SU-DHL-6 (cell line): ENCODE measurements around the gene SLC35F4.

Experiments
- H2AFZ ChIP-seq: fragments of 200-600 bp; sonication (generic); 2 replicates; pipeline ENCODE4 v1.6.1; 2014; ENCODE audit warnings: low read depth, mild to moderate bottlenecking, moderate library complexity, mixed read lengths, antibody characterized with exemption, low read length; ENCODE audit not compliant: severe bottlenecking
- H3F3A ChIP-seq: fragments of 200-600 bp; shearing (Covaris generic); 2 replicates; pipeline ENCODE4 v1.6.0; 2016; ENCODE audit warnings: antibody characterized with exemption, mild to moderate bottlenecking; ENCODE audit not compliant: insufficient read depth
- H3K27ac ChIP-seq: fragments of 200-600 bp; sonication (generic); 2 replicates; pipeline ENCODE4 v1.5.1; 2016; ENCODE audit warnings: low read depth, mild to moderate bottlenecking, low read length, moderate library complexity, mixed read lengths
- H3K27me3 ChIP-seq: fragments of 200-600 bp; sonication (generic), shearing (Covaris generic); 2 replicates; pipeline ENCODE4 v1.6.0; 2014; ENCODE audit warnings: mild to moderate bottlenecking, low read length
- H3K36me3 ChIP-seq: fragments of 200-600 bp; sonication (generic); 2 replicates; pipeline ENCODE4 v1.6.1; 2014; ENCODE audit warnings: mild to moderate bottlenecking, low read length, mixed read lengths
- H3K4me2 ChIP-seq: fragments of 300-600, 200-600 bp; shearing (Covaris generic), sonication (generic); 2 replicates; pipeline ENCODE4 v1.6.0; 2014; ENCODE audit warnings: low read length, low read depth, mild to moderate bottlenecking; ENCODE audit not compliant: poor library complexity, severe bottlenecking
- H3K4me3 ChIP-seq: fragments of 200-600 bp; sonication (generic); 2 replicates; pipeline ENCODE4 v1.5.1; 2014; ENCODE audit warnings: antibody characterized with exemption, low read length, mild to moderate bottlenecking, mixed read lengths; ENCODE audit not compliant: insufficient read depth, poor library complexity, severe bottlenecking
- H3K79me2 ChIP-seq: fragments of 200-600 bp; sonication (generic); 2 replicates; pipeline ENCODE4 v1.6.1; 2014; ENCODE audit warnings: mild to moderate bottlenecking, low read length, moderate library complexity; ENCODE audit not compliant: insufficient read depth
- H3K9ac ChIP-seq: fragments of 200-600 bp; sonication (generic); 2 replicates; pipeline ENCODE4 v1.7.0; 2014; ENCODE audit warnings: mild to moderate bottlenecking, low read length
- H3K9me2 ChIP-seq: fragments of 200-600 bp; sonication (generic); replicated peaks from 2 replicates; pipeline ENCODE4 v1.6.1; 2014; ENCODE audit warnings: low read length; ENCODE audit not compliant: insufficient read depth
- H3K9me3 ChIP-seq: fragments of 200-600 bp; sonication (generic); 2 replicates; pipeline ENCODE4 v1.6.1; 2014; ENCODE audit warnings: low read length, mixed read lengths; ENCODE audit not compliant: insufficient read depth
- H4K20me1 ChIP-seq: fragments of 200-600 bp; sonication (generic); 2 replicates; pipeline ENCODE4 v1.6.1; 2014; ENCODE audit warnings: low read depth, mild to moderate bottlenecking, antibody characterized with exemption, low read length, moderate library complexity, mixed read lengths
- EZH2phosphoT487 ChIP-seq: fragments of 200-600 bp; sonication (generic), shearing (Covaris generic); conservative IDR thresholded peaks from 2 replicates; pipeline ENCODE4 v1.6.1; 2018; ENCODE audit warnings: mild to moderate bottlenecking, antibody characterized with exemption, low read length, moderate library complexity, mixed read lengths
- TF ChIP-seq, protein P1 (sequence below): fragments of 200-600 bp; sonication (generic); IDR thresholded peaks from one replicate; pipeline ENCODE4 v1.5.1; 2017; ENCODE audit warnings: antibody characterized with exemption, mild to moderate bottlenecking, low read length, moderate library complexity; ENCODE audit not compliant: insufficient read depth, poor library complexity, severe bottlenecking

Gene SLC35F4

DNA sequence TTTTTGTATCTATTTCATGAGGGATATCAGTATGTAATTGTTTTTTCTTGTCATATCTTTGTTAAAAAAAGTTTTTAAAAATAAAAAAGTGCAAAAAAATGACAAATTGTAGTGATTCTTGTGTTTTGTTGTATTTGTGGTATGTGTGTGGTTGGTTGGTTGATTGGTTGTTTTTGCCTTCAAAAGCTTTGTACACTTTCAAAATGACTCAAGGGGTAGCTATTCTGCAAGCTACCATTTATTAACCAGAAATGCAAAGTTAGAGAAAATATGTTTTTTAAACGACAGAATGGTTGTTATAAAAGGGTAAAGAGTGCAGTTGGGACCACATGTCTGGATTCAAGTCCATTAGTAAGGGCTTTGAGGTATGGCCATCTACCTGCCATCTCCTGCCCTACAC, 119.3 kb downstream of the SLC35F4 start:
- H3K9me3 ChIP-seq, result no peaks in the 10 kb centered on the region
- H3K27ac ChIP-seq, result no peak overlapping the region
- H3K36me3 ChIP-seq, result no peaks in the 10 kb centered on the region
- no peaks in the 10 kb centered on the region for H3K79me2 ChIP-seq
- H3K9me2 ChIP-seq, result no peaks in the 10 kb centered on the region
- no peak overlapping the region for H3K4me3 ChIP-seq
- TF ChIP-seq EZH2phosphoT487, result no peak
- TF ChIP-seq, protein P1, sequence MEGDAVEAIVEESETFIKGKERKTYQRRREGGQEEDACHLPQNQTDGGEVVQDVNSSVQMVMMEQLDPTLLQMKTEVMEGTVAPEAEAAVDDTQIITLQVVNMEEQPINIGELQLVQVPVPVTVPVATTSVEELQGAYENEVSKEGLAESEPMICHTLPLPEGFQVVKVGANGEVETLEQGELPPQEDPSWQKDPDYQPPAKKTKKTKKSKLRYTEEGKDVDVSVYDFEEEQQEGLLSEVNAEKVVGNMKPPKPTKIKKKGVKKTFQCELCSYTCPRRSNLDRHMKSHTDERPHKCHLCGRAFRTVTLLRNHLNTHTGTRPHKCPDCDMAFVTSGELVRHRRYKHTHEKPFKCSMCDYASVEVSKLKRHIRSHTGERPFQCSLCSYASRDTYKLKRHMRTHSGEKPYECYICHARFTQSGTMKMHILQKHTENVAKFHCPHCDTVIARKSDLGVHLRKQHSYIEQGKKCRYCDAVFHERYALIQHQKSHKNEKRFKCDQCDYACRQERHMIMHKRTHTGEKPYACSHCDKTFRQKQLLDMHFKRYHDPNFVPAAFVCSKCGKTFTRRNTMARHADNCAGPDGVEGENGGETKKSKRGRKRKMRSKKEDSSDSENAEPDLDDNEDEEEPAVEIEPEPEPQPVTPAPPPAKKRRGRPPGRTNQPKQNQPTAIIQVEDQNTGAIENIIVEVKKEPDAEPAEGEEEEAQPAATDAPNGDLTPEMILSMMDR, result no peak
- H3F3A ChIP-seq, result no peaks in the 10 kb centered on the region
- H3K27me3 ChIP-seq, result no peaks in the 10 kb centered on the region
- no peak overlapping the region for H3K9ac ChIP-seq
- no peak overlapping the region for H2AFZ ChIP-seq
- H4K20me1 ChIP-seq, result no peaks in the 10 kb centered on the region
- H3K4me2 ChIP-seq, result no peak overlapping the region

DNA sequence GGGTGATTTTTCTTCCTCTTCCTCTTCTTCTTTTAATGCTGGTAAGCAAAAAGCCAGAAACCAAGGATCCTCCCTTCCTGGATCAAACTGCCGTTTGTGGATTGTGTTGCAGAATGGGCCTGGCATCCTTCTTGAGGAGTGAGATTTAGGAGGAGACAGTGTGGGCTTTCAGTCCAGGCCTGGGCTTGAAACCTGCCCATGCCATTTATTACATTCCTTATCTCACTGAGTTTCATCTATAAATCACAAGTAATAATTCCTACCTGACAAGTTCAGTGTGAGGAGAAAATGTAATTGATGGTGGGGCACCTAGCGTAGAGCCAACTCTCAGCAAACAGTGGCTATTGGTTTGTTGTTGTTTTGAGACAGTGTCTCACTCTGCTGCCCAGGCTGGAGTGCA, 126.4 kb downstream of the SLC35F4 start:
- Histone ChIP-seq H4K20me1 (no peaks in the 10 kb centered on the region), H3K9me2 (no peaks in the 10 kb centered on the region), H3K9me3 (no peaks in the 10 kb centered on the region), H3K4me2 (no peak overlapping the region), H3K9ac (no peak overlapping the region), H3K36me3 (no peaks in the 10 kb centered on the region), H3K27me3 (0 out of 2 replicates have a peak, but pooled peaks cover 4% of the 10 kb centered on the region), H3K27ac (no peak overlapping the region), H3K4me3 (no peak overlapping the region), H3F3A (no peaks in the 10 kb centered on the region), H2AFZ (no peak overlapping the region), H3K79me2 (no peaks in the 10 kb centered on the region)
- no peak for TF ChIP-seq EZH2phosphoT487
- TF ChIP-seq, protein P1, result no peak

DNA sequence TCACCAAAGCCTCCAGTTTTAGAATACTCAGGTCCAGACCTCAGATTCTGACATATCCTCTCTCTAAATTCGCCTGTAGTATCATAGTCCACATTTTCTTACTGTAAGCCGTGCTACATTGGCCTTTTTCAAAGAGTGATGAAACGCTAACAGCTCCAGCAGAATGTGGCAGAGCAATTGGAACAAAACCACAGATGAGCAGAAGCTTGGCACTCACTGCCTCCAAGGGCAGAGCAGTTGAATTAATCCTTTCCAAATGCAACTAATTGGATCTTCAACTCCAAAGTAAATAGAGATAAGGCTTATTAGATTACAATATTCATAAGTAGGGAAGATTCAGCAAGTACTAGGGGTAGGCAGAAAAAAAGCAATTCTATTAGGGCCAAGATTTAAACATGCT, 128.3 kb downstream of the SLC35F4 start:
- Histone ChIP-seq H2AFZ (no peak overlapping the region), H3K4me3 (no peak overlapping the region), H3K27me3 (0 out of 2 replicates have a peak, but pooled peaks cover 4% of the 10 kb centered on the region), H3K27ac (no peak overlapping the region), H3K4me2 (no peak overlapping the region), H3K9me3 (no peaks in the 10 kb centered on the region), H4K20me1 (no peaks in the 10 kb centered on the region), H3F3A (no peaks in the 10 kb centered on the region), H3K9ac (no peak overlapping the region), H3K9me2 (no peaks in the 10 kb centered on the region), H3K79me2 (no peaks in the 10 kb centered on the region), H3K36me3 (no peaks in the 10 kb centered on the region)
- no peak for TF ChIP-seq EZH2phosphoT487
- TF ChIP-seq, protein P1, result no peak
